Myocyte (in vitro differentiated cells): ENCODE results near the gene FRAT2. TPM values are rescaled to one million over a fixed set of nuclear protein-coding genes. Genes with fewer than 3 reads are reported as not detected.

Source experiments
- DNase-seq: peaks from one replicate; pipeline ENCODE4 v3.0.0-alpha.2; 2012; ENCODE audit warnings: low read depth
- polyA plus RNA-seq: library from polyadenylated mRNA; unstranded; fragments of >200 nt; gene quantifications from one replicate; pipeline ENCODE4 v1.2.1, GENCODE V29; 2012; ENCODE audit warnings: missing spikeins
- total RNA-seq: library from RNA; depleted of rRNA; stranded (reverse); fragments of >200 nt; gene quantifications from 2 replicates; pipeline ENCODE4 v1.2.3, GENCODE V29; 2014

The FRAT2 gene
- total RNA-seq: 6.5 and 7.6 TPM in 2 replicates
- 2.3 TPM for polyA plus RNA-seq

- DNase-seq: peak; percentile 92
These were observed at the start of gene FRAT2 for GRCh38 chr10:97334370-97335175. Gene FRAT2 (minus strand): TSS chr10:97334729. CDS start chr10:97334572, 157 bp downstream.

DNA sequence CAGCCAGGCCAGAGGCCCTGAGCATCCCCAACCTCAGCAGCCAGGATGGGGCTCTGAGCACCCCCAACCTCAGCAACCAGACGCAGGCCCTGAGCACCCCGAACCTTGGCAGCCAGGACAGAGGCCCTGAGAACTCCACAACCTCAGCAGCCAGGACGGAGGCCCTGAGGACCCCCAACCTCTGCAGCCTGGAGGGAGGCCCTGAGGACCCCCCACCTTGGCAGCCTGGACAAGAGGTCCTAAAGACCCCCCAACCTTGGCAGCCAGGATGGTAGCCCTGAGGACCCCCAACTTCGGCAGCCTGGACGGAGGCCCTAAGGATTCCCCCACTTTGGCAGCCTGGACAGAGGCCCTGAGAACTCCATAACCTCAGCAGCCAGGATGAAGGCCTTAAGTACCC, 49.6 kb upstream of the FRAT2 start:
- no peak for DNase-seq

GRCh38 chr10:97383159-97383558, 48.6 kb upstream of the FRAT2 start:
- DNase-seq: no peak

DNA sequence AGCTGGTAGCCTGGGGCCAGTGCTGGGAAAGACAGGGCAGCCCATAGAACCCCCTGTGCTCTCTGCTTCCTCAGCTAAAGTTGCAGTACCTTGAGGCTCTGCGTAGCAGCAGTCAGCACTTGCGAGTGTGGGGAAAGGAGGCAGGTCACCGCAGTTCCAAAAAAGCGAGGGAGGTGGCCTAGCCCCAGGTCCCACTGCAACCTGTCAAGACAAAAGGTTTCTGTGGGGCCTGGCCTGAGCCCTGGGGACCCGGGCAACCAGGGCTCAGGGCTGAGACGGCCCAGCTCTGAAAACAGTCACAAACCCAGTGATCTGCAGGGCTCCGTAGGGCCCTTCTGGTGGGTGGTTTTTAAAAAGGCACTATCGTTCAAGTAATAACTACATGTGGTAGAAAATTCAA, 47.1 kb upstream of the FRAT2 start:
- DNase-seq: no peak

DNA sequence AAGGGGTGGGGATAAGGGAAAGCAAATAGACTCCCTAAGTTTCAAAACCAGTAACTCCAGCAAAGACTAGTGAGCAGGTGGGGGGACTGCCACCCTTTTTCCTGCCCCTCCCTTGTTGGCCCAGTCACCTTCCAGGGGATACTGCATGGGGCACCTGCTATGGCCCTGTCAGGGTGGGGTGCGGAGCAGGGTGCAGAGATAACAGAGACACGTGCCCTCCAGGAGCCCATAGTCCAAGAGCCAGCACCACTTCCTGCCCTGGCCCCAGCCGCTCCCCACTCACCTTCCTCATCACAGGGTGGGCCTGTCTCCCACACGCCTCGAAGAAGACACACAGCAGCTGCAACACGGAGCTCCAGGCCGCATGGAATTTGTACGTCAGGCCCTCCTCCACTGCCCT, 46.0 kb upstream of the FRAT2 start:
- DNase-seq: no peak

DNA sequence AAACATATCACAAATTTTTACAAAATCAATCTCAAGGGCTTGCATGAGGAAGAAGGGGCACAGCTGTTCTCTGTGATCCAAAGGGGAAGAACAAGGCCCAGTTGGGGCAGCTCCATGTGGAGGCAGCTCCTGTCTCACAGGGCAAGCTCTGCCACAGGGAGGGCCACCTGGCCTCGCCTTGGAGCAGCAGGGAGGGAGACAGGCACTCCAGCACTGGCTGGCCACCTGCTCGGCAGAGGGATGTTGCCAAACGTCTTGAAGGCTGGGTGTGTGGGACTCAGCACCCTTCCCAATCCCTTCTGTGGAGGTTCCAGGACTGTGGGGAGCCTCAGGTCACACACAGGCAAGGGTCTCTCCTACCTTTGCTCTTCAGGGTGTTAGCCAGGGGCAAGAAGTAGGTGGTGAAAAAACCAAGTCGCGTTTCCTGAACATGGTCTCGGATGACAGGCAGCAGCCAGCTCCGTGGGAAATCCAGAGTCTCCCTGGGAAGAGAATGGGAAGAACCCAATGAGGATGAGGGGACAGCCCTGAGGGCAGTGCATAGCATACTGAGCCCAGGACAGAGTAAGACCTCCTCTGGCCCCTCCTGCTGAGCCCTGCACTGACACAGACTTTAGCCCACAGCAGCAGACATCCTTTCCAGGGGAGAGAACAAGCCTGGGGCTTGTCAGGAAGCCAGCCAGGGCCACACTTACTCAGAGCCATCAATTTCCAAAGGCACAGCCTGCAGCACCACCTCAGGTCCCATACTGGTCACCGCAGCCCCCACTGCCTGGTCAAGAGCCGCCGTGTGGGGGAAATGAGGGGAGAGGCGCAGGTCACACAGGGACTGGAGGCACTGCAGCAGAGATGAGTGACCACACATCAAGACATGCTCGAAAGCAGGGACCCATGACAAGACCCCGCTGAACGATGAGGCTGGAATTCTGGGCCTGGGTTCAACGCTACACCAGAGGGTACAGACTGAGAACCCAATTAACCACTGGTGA, 44.7 kb upstream of the FRAT2 start:
- DNase-seq: no peak

DNA sequence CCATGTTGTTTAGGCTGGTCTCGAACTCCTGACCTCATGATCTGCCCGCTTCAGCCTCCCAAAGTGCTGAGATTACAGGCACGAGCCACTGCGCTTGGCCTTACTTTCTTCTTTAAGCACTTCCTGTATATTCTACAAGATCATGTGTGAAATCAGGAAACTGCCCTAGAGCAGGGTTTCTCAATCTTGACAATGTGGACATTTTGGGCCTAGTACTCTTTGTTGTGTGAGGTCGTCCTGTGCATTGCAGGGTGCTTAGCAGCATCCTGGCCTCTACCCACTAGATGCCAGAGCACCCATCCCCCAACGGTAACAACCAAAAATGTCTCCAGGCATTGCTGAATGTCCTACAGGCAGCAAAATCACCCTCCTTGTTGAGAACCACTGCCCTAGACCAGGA, 41.9 kb upstream of the FRAT2 start:
- no peak for DNase-seq

DNA sequence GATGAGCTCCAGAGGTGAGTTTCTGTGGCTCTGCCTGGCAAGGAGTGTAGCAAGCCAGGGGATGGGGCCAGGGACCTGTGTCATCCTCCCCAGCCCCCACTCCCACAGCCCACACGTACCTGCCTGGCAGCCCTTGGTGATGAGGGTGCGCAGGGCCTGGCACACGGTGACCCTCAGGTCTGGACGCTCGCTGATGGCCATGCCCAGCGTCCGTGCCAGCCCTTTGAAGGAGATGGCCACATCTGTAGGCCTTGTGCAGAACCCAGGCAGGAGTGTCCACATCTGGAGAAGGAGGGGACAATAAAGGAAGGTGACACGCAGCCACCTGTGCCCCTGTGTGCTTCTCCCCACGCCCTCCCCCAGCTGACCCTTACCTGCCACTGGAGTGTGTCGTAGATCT, 38.9 kb upstream of the FRAT2 start:
- DNase-seq: no peak

GRCh38 chr10:97372233-97372875, 37.8 kb upstream of the FRAT2 start:
- DNase-seq: no peak

- peak; percentile 51 for DNase-seq
These were observed 37.2 kb upstream of the FRAT2 start for GRCh38 chr10:97371696-97372095.

DNA sequence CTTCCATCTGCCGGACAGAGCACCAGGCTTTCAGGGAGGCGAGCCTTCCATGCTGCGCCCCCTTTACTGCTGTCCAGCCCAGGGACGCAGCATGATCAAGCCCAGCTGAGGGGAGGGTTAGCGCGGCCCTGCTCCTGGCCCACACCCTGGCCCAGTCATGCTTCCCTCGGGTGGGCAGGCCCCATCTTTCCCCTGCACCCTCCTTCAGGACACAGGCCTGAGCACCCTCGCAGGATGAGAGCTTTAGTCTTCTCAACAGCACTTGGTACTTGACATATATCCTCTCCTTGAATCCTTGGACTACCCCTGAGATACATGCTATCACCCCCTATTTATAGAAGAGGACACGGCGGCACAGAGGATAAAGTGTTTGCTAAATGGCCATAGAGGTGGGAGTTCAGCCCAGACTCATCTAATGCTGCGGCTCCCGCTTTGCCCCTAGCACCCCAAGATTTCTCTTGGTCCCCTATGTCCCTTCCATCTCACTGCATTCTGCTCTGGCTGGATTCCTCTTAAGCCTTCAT, 32.7 kb upstream of the FRAT2 start:
- DNase-seq: no peak

GRCh38 chr10:97366572-97366971, 32.0 kb upstream of the FRAT2 start:
- DNase-seq: no peak

DNA sequence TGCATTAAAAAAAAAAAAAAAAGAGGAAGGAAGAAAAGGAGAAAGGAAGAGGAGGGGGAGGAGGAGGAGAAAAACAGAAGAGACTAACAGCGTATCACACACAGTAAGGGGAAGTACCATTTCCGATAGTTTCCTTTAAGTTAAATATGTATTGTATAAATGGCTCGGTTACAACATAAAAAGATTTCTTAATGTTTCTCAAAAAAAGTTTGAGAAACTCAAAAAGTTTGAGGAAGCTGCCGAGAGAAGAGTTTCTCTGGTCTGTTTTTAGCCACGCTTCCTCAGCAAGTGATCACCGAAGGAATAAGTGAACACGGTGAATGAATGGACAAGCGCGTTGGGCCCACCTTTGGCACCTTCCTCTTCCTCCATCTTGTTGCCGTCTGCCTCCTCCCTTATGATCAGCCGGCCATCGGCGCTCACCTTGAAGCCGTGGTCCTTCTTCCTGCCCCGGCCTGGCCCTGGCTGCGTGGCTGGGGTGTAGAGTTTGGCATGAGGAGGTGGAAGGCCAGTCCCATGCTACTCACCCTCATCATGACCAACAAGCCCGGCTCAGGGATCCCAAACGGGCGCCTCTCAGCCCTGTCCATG, 31.3 kb upstream of the FRAT2 start:
- DNase-seq: no peak

DNA sequence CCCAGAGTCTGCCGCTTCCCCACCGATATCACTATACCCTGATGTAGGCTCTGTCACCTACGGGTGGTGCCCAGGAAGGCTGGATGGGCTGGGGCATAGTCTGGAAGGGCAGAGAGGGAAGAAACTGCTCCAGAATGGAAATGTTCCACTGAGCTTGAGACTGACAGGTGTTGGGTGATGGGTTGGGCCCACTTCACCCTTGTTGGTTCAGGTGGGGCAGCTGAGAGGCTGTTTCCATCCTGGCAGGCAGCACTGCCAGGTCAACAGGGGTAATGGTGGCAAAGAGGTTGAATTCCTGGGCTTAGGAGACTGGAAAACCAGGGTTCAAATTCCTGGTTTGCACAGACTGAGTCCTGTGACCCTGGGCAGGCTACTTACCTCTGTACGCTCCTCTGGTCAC, 28.5 kb upstream of the FRAT2 start:
- no peak for DNase-seq

DNA sequence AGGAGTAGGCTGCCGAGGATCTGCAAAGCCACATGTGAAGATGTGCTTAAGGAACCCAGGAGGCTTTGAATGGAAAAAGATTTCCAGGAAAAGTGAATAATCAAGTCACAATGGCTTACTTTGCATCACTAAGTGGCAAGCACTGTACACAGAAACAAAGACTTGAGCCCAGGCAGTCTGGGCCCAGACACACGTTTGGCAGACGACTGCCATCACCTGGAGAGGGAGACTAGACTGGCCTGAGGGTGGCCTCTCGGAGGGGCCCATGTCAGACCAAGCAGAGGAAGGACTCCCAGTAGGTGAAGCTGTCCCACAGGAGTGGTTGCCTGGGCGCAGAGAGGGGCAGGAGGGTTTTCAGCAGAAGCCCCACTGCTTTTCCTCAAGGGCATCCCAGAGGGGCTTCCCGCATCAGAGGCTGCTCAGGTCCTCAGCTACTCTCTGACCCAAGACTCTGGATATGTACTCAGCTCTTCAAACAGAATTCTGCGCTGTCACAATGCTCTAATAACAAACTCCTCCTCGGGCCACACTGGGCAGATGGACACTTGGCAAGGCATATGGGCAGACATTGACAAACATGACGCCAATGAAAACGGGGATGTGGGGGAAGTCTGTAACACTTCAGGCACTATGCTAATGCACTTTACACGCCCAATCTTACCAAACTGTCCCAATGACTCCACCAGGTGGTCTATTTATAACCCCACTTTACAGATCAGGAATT, 27.9 kb upstream of the FRAT2 start:
- DNase-seq: no peak

- no peak for DNase-seq
These were observed 27.0 kb upstream of the FRAT2 start for GRCh38 chr10:97361537-97361901.

GRCh38 chr10:97360705-97361536, 26.4 kb upstream of the FRAT2 start:
- DNase-seq: no peak

GRCh38 chr10:97358781-97359180, 24.3 kb upstream of the FRAT2 start:
- DNase-seq: no peak

GRCh38 chr10:97358349-97358748, 23.8 kb upstream of the FRAT2 start:
- DNase-seq: no peak
